OCI-LY7 (cell line): ENCODE data around the gene RPL28. TPM values are rescaled to one million over a fixed set of nuclear protein-coding genes. Genes with fewer than 3 reads are reported as not detected.

Experiments
- BruUV-seq: library from RNA; stranded (reverse); fragments of 400-500 nt; replicated peaks from 2 replicates; lab custom pipeline; 2021; lab: Mats Ljungman, UMichigan
- CTCF ChIA-PET: fragments of 300-600 bp; sonication (Branson Sonifier 250); formaldehyde crosslinking; loops from one replicate; lab custom pipeline; 2022; ENCODE audit warnings: antibody characterized with exemption; ENCODE audit not compliant: unreplicated experiment; lab: Charles Lee
- POLR2A ChIA-PET: fragments of 300-600 bp; sonication (Branson Sonifier 250); formaldehyde crosslinking; loops from one replicate; lab custom pipeline; 2022; ENCODE audit warnings: antibody characterized with exemption; lab: Charles Lee
- DNase-seq: peaks from one replicate; pipeline ENCODE4 v3.0.0-alpha.2; 2015; ENCODE audit warnings: low spot score
- H2AFZ ChIP-seq: fragments of 200-600 bp; sonication (generic), shearing (Covaris generic); 2 replicates; pipeline ENCODE4 v1.6.1; 2014; ENCODE audit warnings: mild to moderate bottlenecking, antibody characterized with exemption, low read length, moderate library complexity
- H3K27ac ChIP-seq: fragments of 200-600 bp; sonication (generic); 2 replicates; pipeline ENCODE4 v1.5.1; 2014; ENCODE audit warnings: mixed run types, low read depth, mild to moderate bottlenecking, moderate library complexity, low read length, inconsistent platforms; ENCODE audit not compliant: poor library complexity, severe bottlenecking
- H3K36me3 ChIP-seq: fragments of 200-600 bp; sonication (generic); 2 replicates; pipeline ENCODE4 v1.6.1; 2014; ENCODE audit warnings: mild to moderate bottlenecking, antibody characterized with exemption, low read length, moderate library complexity, mixed read lengths; ENCODE audit not compliant: insufficient read depth
- H3K4me1 ChIP-seq: fragments of 200-600 bp; sonication (generic); 2 replicates; pipeline ENCODE4 v1.5.1; 2014; ENCODE audit warnings: mild to moderate bottlenecking, low read length; ENCODE audit not compliant: insufficient read depth, poor library complexity, severe bottlenecking
- H3K4me2 ChIP-seq: fragments of 200-600 bp; sonication (generic); 2 replicates; pipeline ENCODE4 v1.6.1; 2014; ENCODE audit warnings: mild to moderate bottlenecking, low read length
- H3K4me3 ChIP-seq: fragments of 200-600 bp; sonication (generic); 2 replicates; pipeline ENCODE4 v1.5.1; 2014; ENCODE audit warnings: mild to moderate bottlenecking, low read depth, low read length; ENCODE audit not compliant: poor library complexity, severe bottlenecking
- H3K79me2 ChIP-seq: fragments of 200-600 bp; sonication (generic); 2 replicates; pipeline ENCODE4 v1.6.1; 2016; ENCODE audit warnings: low read depth, mild to moderate bottlenecking, low read length, moderate library complexity, mixed read lengths; ENCODE audit not compliant: insufficient read depth
- H3K9me2 ChIP-seq: fragments of 200-600 bp; sonication (generic); 2 replicates; pipeline ENCODE4 v1.6.1; 2016; ENCODE audit warnings: mild to moderate bottlenecking, low read length, mixed read lengths; ENCODE audit not compliant: insufficient read depth
- H3K9me3 ChIP-seq: fragments of 200-600 bp; sonication (generic); 2 replicates; pipeline ENCODE4 v1.6.1; 2014; ENCODE audit warnings: mild to moderate bottlenecking, mixed run types, low read length, mixed read lengths
- H4K20me1 ChIP-seq: fragments of 200-600 bp; sonication (generic); 2 replicates; pipeline ENCODE4 v1.6.1; 2014; ENCODE audit warnings: mild to moderate bottlenecking, antibody characterized with exemption, low read length, moderate library complexity, mixed read lengths; ENCODE audit not compliant: insufficient read depth
- CTCF ChIP-seq: fragments of 200-600 bp; sonication (generic); conservative IDR thresholded peaks from 2 replicates; pipeline ENCODE4 v1.5.1; 2014; ENCODE audit warnings: mild to moderate bottlenecking, antibody characterized with exemption, low read length, moderate library complexity, mixed read lengths
- EZH2phosphoT487 ChIP-seq: fragments of 200-600 bp; sonication (generic); IDR thresholded peaks from 2 replicates; pipeline ENCODE4 v1.6.1; 2018; ENCODE audit warnings: low read depth, borderline replicate concordance, mild to moderate bottlenecking, mixed run types, antibody characterized with exemption, low read length, moderate library complexity, mixed read lengths
- intact Hi-C: fragments of 100-400 bp; cut with micrococcal nuclease; formaldehyde crosslinking; loops from one replicate; pipeline ENCODE4 v1.10.0; 2022; ENCODE audit not compliant: unreplicated experiment
- total RNA-seq, 2 experiments: library from RNA; depleted of rRNA in 1 of 2; stranded (reverse); fragments of >200 nt in 1 of 2; shearing (Covaris generic) in 1 of 2; gene quantifications; 2 replicates each; pipeline ENCODE4 v1.2.3, GENCODE V29; 2014 to 2022

The RPL28 gene
- total RNA-seq, 2 experiments from 2014 or later, result 872 to 2,656 TPM

GRCh38 chr19:55339105-55339888 lies 46.4 kb upstream of the RPL28 start, which contains the start of gene KMT5C:
Gene KMT5C (plus strand): TSS chr19:55339876. CDS start chr19:55341937, 2,061 bp downstream.
- ChIA-PET POLR2A (interaction anchor here (0.5 to 1.5 kb wide), 11 partner anchors 17 to 295 kb away, joined by 3 to 7 read pairs (median 3); partner anchors contain the start of gene TMEM238), CTCF (interaction anchor here (0.5 to 1.0 kb wide), 7 partner anchors 9 to 782 kb away, joined by 3 to 7 read pairs (median 4); partner anchors contain the start of gene ZNF787)
- H3K9me3 ChIP-seq, result no peaks in the 10 kb centered on the region
- H4K20me1 ChIP-seq, result no peaks in the 10 kb centered on the region
- peak; percentile 100 for DNase-seq
- TF ChIP-seq CTCF, result no peak
- no peak for TF ChIP-seq EZH2phosphoT487
- peak within 1 kb of the TSS; percentile 89 for H3K4me3 ChIP-seq
- peak within 1 kb of the TSS; percentile 53 for H3K27ac ChIP-seq
- H3K9me2 ChIP-seq, result no peaks in the 10 kb centered on the region
- peak within 1 kb of the TSS; percentile 99 for H3K4me2 ChIP-seq
- H2AFZ ChIP-seq, result peak within 1 kb of the TSS; percentile 87
- no TSS peak for BruUV-seq
- peaks cover 28% of the 10 kb centered on the region for H3K4me1 ChIP-seq
- H3K79me2 ChIP-seq, result no peaks in the 10 kb centered on the region
- intact Hi-C loops, result loop anchor here (2.0 to 5.0 kb wide), 2 partner anchors 28 to 37 kb away; no protein-coding TSS in a partner anchor
- no peaks in the 10 kb centered on the region for H3K36me3 ChIP-seq

- Histone ChIP-seq H3K36me3 (no peaks in the 10 kb centered on the region), H2AFZ (no peak overlapping the region), H3K4me1 (peaks cover 28% of the 10 kb centered on the region), H3K9me3 (no peaks in the 10 kb centered on the region), H3K4me2 (peak overlapping the region; percentile 99), H3K4me3 (peak overlapping the region; percentile 89), H4K20me1 (no peaks in the 10 kb centered on the region), H3K9me2 (no peaks in the 10 kb centered on the region), H3K27ac (peak overlapping the region; percentile 53), H3K79me2 (no peaks in the 10 kb centered on the region)
- no peak for TF ChIP-seq CTCF
- TF ChIP-seq EZH2phosphoT487, result no peak
- no peak for DNase-seq
- intact Hi-C loops, result loop anchor here (2.0 to 5.0 kb wide), 2 partner anchors 29 to 38 kb away; no protein-coding TSS in a partner anchor
- POLR2A ChIA-PET, result interaction anchor here (0.5 to 1.5 kb wide), 8 partner anchors 13 to 294 kb away, joined by 3 to 7 read pairs (median 3); partner anchors contain the start of gene TMEM238
- no TSS peak for BruUV-seq
- CTCF ChIA-PET, result interaction anchor here (0.5 to 1.0 kb wide), 3 partner anchors 9 to 781 kb away, joined by 5 to 7 read pairs (median 6); partner anchors contain the start of gene ZNF787
These were observed 45.6 kb upstream of the RPL28 start for GRCh38 chr19:55339889-55340783.
